ENCODE measurements around the gene DCTPP1. TPM values are rescaled to one million over a fixed set of nuclear protein-coding genes. Genes with fewer than 3 reads are reported as not detected.
A peak's percentile ranks its signal among the peaks of the same experiment; 100 is the strongest.
"Not testable (repeated sequence)": the region's sequence is repeated elsewhere in the genome, so short reads cannot be mapped to it uniquely, and the experiment has no call there.

The DCTPP1 gene
- total RNA-seq, result 8.6 and 12.5 TPM in 2 replicates
- 27.1 TPM for polyA plus RNA-seq (2012)

GRCh38 chr16:30429678-30430427 lies at the start of gene DCTPP1:
Gene DCTPP1 (minus strand): TSS chr16:30430030. CDS start chr16:30429980, 50 bp downstream.
- DNase-seq (ENCODE audit: low read depth), result peak; percentile 99

- no peak for DNase-seq (ENCODE audit: low read depth)
Measured at GRCh38 chr16:30478766-30479478, 49.1 kb upstream of the DCTPP1 start.

GRCh38 chr16:30477773-30478172 lies 47.9 kb upstream of the DCTPP1 start:
- DNase-seq (ENCODE audit: low read depth), result not testable (repeated sequence)

- no peak for DNase-seq (ENCODE audit: low read depth)
Measured at GRCh38 chr16:30476991-30477390, 47.2 kb upstream of the DCTPP1 start.

GRCh38 chr16:30474684-30475083 lies 44.9 kb upstream of the DCTPP1 start:
- DNase-seq (ENCODE audit: low read depth), result no peak

GRCh38 chr16:30474074-30474452 lies 44.2 kb upstream of the DCTPP1 start:
- no peak for DNase-seq (ENCODE audit: low read depth)

- DNase-seq (ENCODE audit: low read depth), result no peak
Measured at GRCh38 chr16:30473231-30474073, 43.6 kb upstream of the DCTPP1 start.

- no peak for DNase-seq (ENCODE audit: low read depth)
Measured at GRCh38 chr16:30472328-30472942, 42.6 kb upstream of the DCTPP1 start, which contains the start of gene ITGAL. Gene ITGAL (plus strand): TSS chr16:30472742. CDS start chr16:30472838, 96 bp downstream.

GRCh38 chr16:30470632-30470995 lies 40.8 kb upstream of the DCTPP1 start:
- DNase-seq (ENCODE audit: low read depth), result no peak

GRCh38 chr16:30470170-30470512 lies 40.3 kb upstream of the DCTPP1 start:
- no peak for DNase-seq (ENCODE audit: low read depth)

GRCh38 chr16:30464078-30464477 lies 34.2 kb upstream of the DCTPP1 start:
- no peak for DNase-seq (ENCODE audit: low read depth)

- DNase-seq (ENCODE audit: low read depth), result not testable (repeated sequence)
Measured at GRCh38 chr16:30461426-30461825, 31.6 kb upstream of the DCTPP1 start.

GRCh38 chr16:30459456-30459855 lies 29.6 kb upstream of the DCTPP1 start:
- DNase-seq (ENCODE audit: low read depth), result no peak

- no peak for DNase-seq (ENCODE audit: low read depth)
Measured at GRCh38 chr16:30458561-30459394, 28.9 kb upstream of the DCTPP1 start.

GRCh38 chr16:30457743-30458560 lies 28.1 kb upstream of the DCTPP1 start:
- no peak for DNase-seq (ENCODE audit: low read depth)

GRCh38 chr16:30457256-30457655 lies 27.4 kb upstream of the DCTPP1 start:
- DNase-seq (ENCODE audit: low read depth), result no peak

- no peak for DNase-seq (ENCODE audit: low read depth)
Measured at GRCh38 chr16:30456302-30456701, 26.5 kb upstream of the DCTPP1 start.

- DNase-seq (ENCODE audit: low read depth), result not testable (repeated sequence)
Measured at GRCh38 chr16:30452709-30453580, 23.1 kb upstream of the DCTPP1 start.

GRCh38 chr16:30449116-30449435 lies 19.2 kb upstream of the DCTPP1 start:
- no peak for DNase-seq (ENCODE audit: low read depth)

Measured in myocyte (in vitro differentiated cells).